SK-N-SH (cell line): ENCODE results near the gene MYRF. TPM values are rescaled to one million over a fixed set of nuclear protein-coding genes. Genes with fewer than 3 reads are reported as not detected.

Experiments used
- CTCF ChIA-PET: fragments of 300-600, 350-600 bp; formaldehyde crosslinking; extraction: SDS; loops from one replicate; lab custom pipeline; 2021; lab: Yijun Ruan, JAX
- POLR2A ChIA-PET: fragments of 350-600 bp; sonication (Branson Sonifier 250); formaldehyde crosslinking; extraction: SDS; loops from one replicate; lab custom pipeline; 2020; ENCODE audit warnings: antibody characterized with exemption, inconsistent platforms; lab: Yijun Ruan, JAX
- DNase-seq: peaks from one replicate; pipeline ENCODE4 v3.0.0; 2012
- H2AFZ ChIP-seq: fragments of 200-600 bp; sonication (generic); 2 replicates; pipeline ENCODE4 v1.8.1; 2016; ENCODE audit warnings: antibody characterized with exemption, mild to moderate bottlenecking, low read depth
- H3F3A ChIP-seq: fragments of 200-600 bp; sonication (generic); replicated peaks from 2 replicates; pipeline ENCODE3; 2016; ENCODE audit warnings: antibody characterized with exemption, mild to moderate bottlenecking; ENCODE audit not compliant: insufficient read depth
- H3K27ac ChIP-seq, 2 experiments: fragments of 200-500 bp in 1 of 2; fragments of 200-600 bp in 1 of 2; sonication (Bioruptor generic) in 1 of 2; sonication (generic), shearing (Covaris generic) in 1 of 2; 2 replicates each; pipeline versions ENCODE4 v1.5.1 to v1.6.1; 2014 to 2016; ENCODE audit warnings: low read depth in 2 of 2, inconsistent platforms in 1 of 2, low read length in 1 of 2, mild to moderate bottlenecking in 1 of 2, mixed read lengths in 1 of 2
- H3K27me3 ChIP-seq: fragments of 200-600 bp; sonication (generic), shearing (Covaris generic); 2 replicates; pipeline ENCODE4 v1.6.1; 2016; ENCODE audit warnings: mixed run types; ENCODE audit not compliant: insufficient read depth
- H3K36me3 ChIP-seq, 2 experiments: fragments of 200-500 bp in 1 of 2; fragments of 200-600 bp in 1 of 2; sonication (Bioruptor generic) in 1 of 2; sonication (generic) in 1 of 2; replicated peaks in 1 of 2; 2 replicates each; pipeline versions ENCODE3 to v1.5.1; 2014 to 2016; ENCODE audit warnings: low read length in 1 of 2, mild to moderate bottlenecking in 1 of 2; ENCODE audit not compliant: insufficient read depth in 2 of 2, control insufficient read depth in 1 of 2
- H3K4me1 ChIP-seq, 2 experiments: fragments of 200-500 bp in 1 of 2; fragments of 200-600 bp in 1 of 2; sonication (Bioruptor generic) in 1 of 2; sonication (generic), shearing (Covaris generic) in 1 of 2; 2 replicates each; pipeline versions ENCODE4 v1.5.1 to v1.6.1; 2014 to 2016; ENCODE audit warnings: low read depth in 1 of 2, low read length in 1 of 2, mixed run types in 1 of 2; ENCODE audit not compliant: insufficient read depth in 2 of 2, control insufficient read depth in 1 of 2
- H3K4me2 ChIP-seq: fragments of 200-600 bp; sonication (generic), shearing (Covaris generic); 2 replicates; pipeline ENCODE4 v1.6.1; 2017; ENCODE audit warnings: mixed run types
- H3K4me3 ChIP-seq, 2 experiments: fragments of 200-500 bp in 1 of 2; fragments of 200-600 bp in 1 of 2; sonication (Bioruptor generic) in 1 of 2; sonication (generic), shearing (Covaris generic) in 1 of 2; 2 replicates each; pipeline versions ENCODE4 v1.5.1 to v1.8.1; 2014 to 2016; ENCODE audit warnings: low read depth in 2 of 2, inconsistent platforms in 1 of 2, low read length in 1 of 2, mild to moderate bottlenecking in 1 of 2, mixed read lengths in 1 of 2, moderate library complexity in 1 of 2
- H3K79me2 ChIP-seq: fragments of 200-600 bp; sonication (generic); 2 replicates; pipeline ENCODE4 v1.8.1; 2017; ENCODE audit warnings: mild to moderate bottlenecking; ENCODE audit not compliant: insufficient read depth
- H3K9ac ChIP-seq: fragments of 200-600 bp; sonication (generic); 2 replicates; pipeline ENCODE4 v1.6.1; 2017; ENCODE audit warnings: mixed run types
- H3K9me2 ChIP-seq: fragments of 200-600 bp; sonication (generic); 2 replicates; pipeline ENCODE4 v1.6.1; 2017; ENCODE audit warnings: mixed run types
- H3K9me3 ChIP-seq: fragments of 200-600 bp; sonication (generic); 2 replicates; pipeline ENCODE4 v1.6.1; 2017; ENCODE audit warnings: mixed run types, mild to moderate bottlenecking, moderate library complexity
- H4K20me1 ChIP-seq: fragments of 200-600 bp; sonication (generic); 2 replicates; pipeline ENCODE4 v1.6.1; 2017; ENCODE audit warnings: mild to moderate bottlenecking, mixed run types; ENCODE audit not compliant: insufficient read depth
- FOXJ3 ChIP-seq: sonication (generic); formaldehyde crosslinking; IDR thresholded peaks from 2 replicates; pipeline ENCODE4 v1.5.1; 2020; ENCODE audit warnings: mild to moderate bottlenecking, missing genetic modification reagents
- GABPA ChIP-seq: IDR thresholded peaks from 2 replicates; pipeline ENCODE4 v1.4.0; 2012; ENCODE audit warnings: low read depth, mild to moderate bottlenecking
- GATA2 ChIP-seq: sonication (generic); formaldehyde crosslinking; IDR thresholded peaks from 2 replicates; pipeline ENCODE4 v1.5.0; 2020; ENCODE audit warnings: mild to moderate bottlenecking, missing genetic modification reagents
- JUND ChIP-seq: IDR thresholded peaks from 2 replicates; pipeline ENCODE4 v1.4.0; 2012
- NFIC ChIP-seq: IDR thresholded peaks from 2 replicates; pipeline ENCODE4 v1.4.0; 2012; ENCODE audit warnings: borderline replicate concordance
- RAD21 ChIP-seq: IDR thresholded peaks from 2 replicates; pipeline ENCODE4 v1.6.1; 2012; ENCODE audit warnings: mild to moderate bottlenecking, low read length
- SMC3 ChIP-seq: IDR thresholded peaks from 2 replicates; pipeline ENCODE4 v1.6.1; 2012; ENCODE audit warnings: low read depth, low read length, improper control_type of control experiment
- ZBTB33 ChIP-seq: IDR thresholded peaks from 2 replicates; pipeline ENCODE4 v1.4.0; 2012; ENCODE audit warnings: low read depth, borderline replicate concordance
- WGBS: methylation state at CpG from one replicate; pipeline ENCODE4 v1.1.6; 2017; ENCODE audit warnings: low lambda C conversion rate; 5-methylcytosine and 5-hydroxymethylcytosine counted together
- polyA plus RNA-seq, 3 experiments: library from polyadenylated mRNA; depleted of rRNA; stranded (reverse); fragments of >200 nt; gene quantifications; 2 replicates each; pipeline ENCODE4 v1.2.3, GENCODE V29; 2012
- TF ChIP-seq, protein P1 (sequence below): fragments of 150-350 bp; IDR thresholded peaks from 2 replicates; pipeline ENCODE4 v1.6.1; 2016; ENCODE audit warnings: mild to moderate bottlenecking, low read depth, low read length

MYRF gene
- polyA plus RNA-seq, 1 of the 3 experiments (the other 2 are of a cell fraction), result 2.8 TPM

DNA sequence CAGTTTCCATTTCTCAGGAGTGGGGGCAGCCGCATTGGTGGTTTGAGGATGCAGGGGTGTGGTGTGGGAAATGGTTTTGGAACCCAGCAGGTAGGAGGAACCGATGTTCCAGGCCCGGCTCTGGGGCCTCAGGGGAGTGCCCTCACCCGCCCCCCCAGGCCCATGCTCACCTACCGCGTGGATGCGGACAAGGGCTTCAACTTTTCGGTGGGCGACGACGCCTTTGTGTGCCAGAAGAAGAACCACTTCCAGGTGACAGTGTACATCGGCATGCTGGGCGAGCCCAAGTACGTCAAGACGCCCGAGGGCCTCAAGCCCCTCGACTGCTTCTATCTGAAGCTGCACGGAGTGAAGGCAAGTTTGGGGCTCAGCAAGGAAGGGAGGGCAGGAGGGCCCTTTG, 21.4 kb downstream of the MYRF start:
- H3F3A ChIP-seq, result no peaks in the 10 kb centered on the region
- POLR2A ChIA-PET, result interaction anchor here (1.0 kb wide), 1 partner anchor 338 kb away, joined by 3 read pairs; no protein-coding TSS in a partner anchor
- WGBS, result 90% methylated on average over 18 of the region's 18 CpGs
- H3K9me2 ChIP-seq, result no peaks in the 10 kb centered on the region
- no peaks in the 10 kb centered on the region for H3K36me3 ChIP-seq
- no peak for TF ChIP-seq FOXJ3 (CRISPR knock-in tag)
- TF ChIP-seq NFIC, result no peak
- no peak for TF ChIP-seq JUND
- TF ChIP-seq SMC3, result no peak
- no peak for TF ChIP-seq RAD21
- no peak for DNase-seq
- H3K27ac ChIP-seq, result peak overlapping the region in 1 of 2 experiments; percentile 54; a peak in 2 of 4 replicates
- H3K9me3 ChIP-seq, result no peaks in the 10 kb centered on the region
- H3K9ac ChIP-seq, result no peak overlapping the region
- no peak overlapping the region for H2AFZ ChIP-seq
- H3K27me3 ChIP-seq, result no peaks in the 10 kb centered on the region
- no peaks in the 10 kb centered on the region for H3K79me2 ChIP-seq
- CTCF ChIA-PET, result interaction anchor here (0.7 to 3.7 kb wide), 6 partner anchors 14 to 308 kb away, joined by 3 to 35 read pairs (median 10); no protein-coding TSS in a partner anchor
- H3K4me3 ChIP-seq, result no peak overlapping the region
- H3K4me2 ChIP-seq, result no peak overlapping the region
- peaks cover 0 to 28% of the 10 kb centered on the region in 2 experiments; a peak in 1 of 4 replicates for H3K4me1 ChIP-seq
- H4K20me1 ChIP-seq, result no peaks in the 10 kb centered on the region

- ChIA-PET CTCF (interaction anchor here (0.7 to 3.7 kb wide), 6 partner anchors 10 to 308 kb away, joined by 3 to 35 read pairs (median 8); no protein-coding TSS in a partner anchor), POLR2A (no interaction called here)
- Histone ChIP-seq H3K4me3 (no peak overlapping the region), H3K9ac (no peak overlapping the region), H3K27ac (no peak overlapping the region), H3K4me1 (peaks cover 0 to 26% of the 10 kb centered on the region in 2 experiments; a peak in 1 of 4 replicates), H4K20me1 (no peaks in the 10 kb centered on the region), H3K79me2 (no peaks in the 10 kb centered on the region), H2AFZ (no peak overlapping the region), H3K9me3 (no peaks in the 10 kb centered on the region), H3K4me2 (no peak overlapping the region), H3K36me3 (no peaks in the 10 kb centered on the region), H3F3A (no peaks in the 10 kb centered on the region), H3K9me2 (no peaks in the 10 kb centered on the region), H3K27me3 (no peaks in the 10 kb centered on the region)
- TF ChIP-seq, protein P1, sequence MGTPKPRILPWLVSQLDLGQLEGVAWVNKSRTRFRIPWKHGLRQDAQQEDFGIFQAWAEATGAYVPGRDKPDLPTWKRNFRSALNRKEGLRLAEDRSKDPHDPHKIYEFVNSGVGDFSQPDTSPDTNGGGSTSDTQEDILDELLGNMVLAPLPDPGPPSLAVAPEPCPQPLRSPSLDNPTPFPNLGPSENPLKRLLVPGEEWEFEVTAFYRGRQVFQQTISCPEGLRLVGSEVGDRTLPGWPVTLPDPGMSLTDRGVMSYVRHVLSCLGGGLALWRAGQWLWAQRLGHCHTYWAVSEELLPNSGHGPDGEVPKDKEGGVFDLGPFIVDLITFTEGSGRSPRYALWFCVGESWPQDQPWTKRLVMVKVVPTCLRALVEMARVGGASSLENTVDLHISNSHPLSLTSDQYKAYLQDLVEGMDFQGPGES, result no peak
- TF ChIP-seq GABPA (no peak), ZBTB33 (no peak), GATA2 (CRISPR knock-in tag) (no peak)
- WGBS, result 89% methylated on average over 12 of the region's 12 CpGs
- peak; percentile 46 for DNase-seq
Measured at GRCh38 chr11:61774411-61774810, 22.0 kb downstream of the MYRF start.
